Colonic mucosa (tissue), 4 donors: ENCODE results near the gene QDPR. TPM values are rescaled to one million over a fixed set of nuclear protein-coding genes. Genes with fewer than 3 reads are reported as not detected.

Experiments used
- DNase-seq: peaks from one replicate; pipeline ENCODE4 v3.0.0-alpha.2; 2020
- H3K27ac ChIP-seq: fragments of 200-600 bp; one replicate; pipeline ENCODE4 v1.8.0; 2021
- H3K27me3 ChIP-seq: fragments of 200-600 bp; one replicate; pipeline ENCODE4 v1.8.0; 2021
- H3K36me3 ChIP-seq: fragments of 200-600 bp; one replicate; pipeline ENCODE4 v1.8.0; 2021
- H3K4me1 ChIP-seq: fragments of 200-600 bp; one replicate; pipeline ENCODE4 v1.8.0; 2021; ENCODE audit warnings: mild to moderate bottlenecking
- H3K4me3 ChIP-seq: fragments of 200-600 bp; one replicate; pipeline ENCODE4 v1.8.0; 2021
- H3K9ac ChIP-seq, 2 donors: one replicate each; pipeline ENCODE4 v1.7.0; 2013; ENCODE audit warnings: control low read depth in 2 of 2, low read depth in 2 of 2, low read length in 2 of 2
- H3K9me3 ChIP-seq: fragments of 200-600 bp; one replicate; pipeline ENCODE4 v1.8.0; 2021
- CTCF ChIP-seq: fragments of 200-600 bp; IDR thresholded peaks from one replicate; pipeline ENCODE4 v1.8.0; 2022; ENCODE audit warnings: antibody characterized with exemption, mild to moderate bottlenecking
- intact Hi-C: fragments of 100-400 bp; cut with DNase I; formaldehyde crosslinking; loops from one replicate; pipeline ENCODE4 v1.14.1; 2022
- total RNA-seq, 2 donors: library from RNA; stranded (reverse); fragmentation: NEBNext Ultra II Directional in 1 of 2; extraction: Animal tissue kit (Norgen Biotek cat#: 25700) in 1 of 2; gene quantifications; one replicate each; pipeline ENCODE4 v1.2.1, GENCODE V29; 2021
- donor health status: healthy.
- donor health status: DM: no; HTN: no; CAD: no.
- donor health status: DM: no; HTN: no; CAD: no.

QDPR gene
- total RNA-seq, 2 donors from 2014 or later, result 27.2 to 27.3 TPM

GRCh38 chr4:17494258-17495190 is 17.4 kb downstream of the QDPR start:
- intact Hi-C loops, result no loop called here
- Histone ChIP-seq H3K36me3 (no peaks in the 10 kb centered on the region), H3K27ac (no peak overlapping the region), H3K27me3 (no peaks in the 10 kb centered on the region), H3K4me1 (no peaks in the 10 kb centered on the region), H3K9me3 (no peaks in the 10 kb centered on the region), H3K9ac (no peak overlapping the region), H3K4me3 (no peak overlapping the region)
- TF ChIP-seq CTCF, result no peak
- no peak for DNase-seq

- no peak for DNase-seq
- H3K27ac ChIP-seq, result no peak overlapping the region
- H3K36me3 ChIP-seq, result no peaks in the 10 kb centered on the region
Measured at GRCh38 chr4:17493619-17494018, 18.3 kb downstream of the QDPR start.

GRCh38 chr4:17492876-17493275 is 19.0 kb downstream of the QDPR start:
- no peak overlapping the region for H3K4me3 ChIP-seq
- intact Hi-C loops, result no loop called here
- no peak for TF ChIP-seq CTCF
- no peak for DNase-seq
- no peak overlapping the region for H3K27ac ChIP-seq
- no peaks in the 10 kb centered on the region for H3K27me3 ChIP-seq
- no peaks in the 10 kb centered on the region for H3K9me3 ChIP-seq
- no peaks in the 10 kb centered on the region for H3K4me1 ChIP-seq
- H3K9ac ChIP-seq, result no peak overlapping the region
- H3K36me3 ChIP-seq, result no peaks in the 10 kb centered on the region

More at GRCh38 chr4:17493619-17494018, 18.3 kb downstream of the QDPR start:
- Histone ChIP-seq H3K9me3 (no peaks in the 10 kb centered on the region), H3K4me1 (no peaks in the 10 kb centered on the region), H3K4me3 (no peak overlapping the region), H3K9ac (no peak overlapping the region), H3K27me3 (no peaks in the 10 kb centered on the region)
- intact Hi-C loops, result no loop called here
- no peak for TF ChIP-seq CTCF

- Histone ChIP-seq H3K9me3 (no peaks in the 10 kb centered on the region), H3K4me1 (no peaks in the 10 kb centered on the region), H3K9ac (no peak overlapping the region), H3K27ac (no peak overlapping the region), H3K4me3 (no peak overlapping the region), H3K36me3 (no peaks in the 10 kb centered on the region), H3K27me3 (no peaks in the 10 kb centered on the region)
- DNase-seq, result no peak
- intact Hi-C loops, result no loop called here
- no peak for TF ChIP-seq CTCF
Measured at GRCh38 chr4:17492058-17492741, 19.7 kb downstream of the QDPR start.

- TF ChIP-seq CTCF, result no peak
- no peak overlapping the region for H3K27ac ChIP-seq
- H3K4me3 ChIP-seq, result no peak overlapping the region
- no peaks in the 10 kb centered on the region for H3K9me3 ChIP-seq
- no peaks in the 10 kb centered on the region for H3K36me3 ChIP-seq
- DNase-seq, result no peak
- no peaks in the 10 kb centered on the region for H3K4me1 ChIP-seq
- H3K27me3 ChIP-seq, result no peaks in the 10 kb centered on the region
- intact Hi-C loops, result no loop called here
- no peak overlapping the region for H3K9ac ChIP-seq
Measured at GRCh38 chr4:17491196-17491595, 20.7 kb downstream of the QDPR start.
